A549 (cell line): Measurements from ENCODE around the gene GALNT12.

Experiments used
- BHLHE40 ChIP-seq: IDR thresholded peaks from 2 replicates; pipeline ENCODE4 v1.6.1; 2012; ENCODE audit warnings: low read depth, low read length, inconsistent platforms
- EP300 ChIP-seq, 2 experiments: fragments of >200 bp; sonication (Bioruptor Twin); formaldehyde crosslinking; IDR thresholded peaks; 2 replicates in 1 of 2; 3 replicates in 1 of 2; pipeline ENCODE4 v1.6.1; 2016 to 2017
- POLR2A ChIP-seq: IDR thresholded peaks from 2 replicates; pipeline ENCODE4 v1.6.1; 2012; ENCODE audit warnings: mild to moderate bottlenecking, low read length
- RAD21 ChIP-seq, 2 experiments: fragments of >200 bp in 1 of 2; sonication (Bioruptor Twin) in 1 of 2; formaldehyde crosslinking in 1 of 2; IDR thresholded peaks in 1 of 2; conservative IDR thresholded peaks in 1 of 2; 2 replicates in 1 of 2; 3 replicates in 1 of 2; pipeline ENCODE4 v1.6.1; 2012 to 2018; ENCODE audit warnings: inconsistent platforms in 1 of 2
- RARB ChIP-seq: fragments of 250-450 bp; sonication (Bioruptor Pico); IDR thresholded peaks from 2 replicates; pipeline ENCODE4 v1.8.0; 2021; ENCODE audit warnings: mild to moderate bottlenecking, moderate library complexity
- RFX5 ChIP-seq: fragments of 450-650 bp; IDR thresholded peaks from 2 replicates; pipeline ENCODE4 v1.7.1; 2014; ENCODE audit warnings: antibody characterized with exemption, mild to moderate bottlenecking, moderate library complexity
- SMC3 ChIP-seq: fragments of >200 bp; sonication (Bioruptor Twin); formaldehyde crosslinking; IDR thresholded peaks from 3 replicates; pipeline ENCODE4 v1.6.1; 2018; ENCODE audit warnings: inconsistent platforms
- TF ChIP-seq, protein P1 (sequence below): fragments of >200 bp; sonication (Bioruptor Twin); formaldehyde crosslinking; IDR thresholded peaks from 3 replicates; pipeline ENCODE4 v1.5.1; 2016
- TF ChIP-seq, protein P2 (sequence below): fragments of 200-600 bp; sonication (generic); IDR thresholded peaks from 2 replicates; pipeline ENCODE4 v1.6.1; 2016; ENCODE audit warnings: antibody characterized with exemption, mild to moderate bottlenecking, moderate library complexity
- TF ChIP-seq, protein P3 (sequence below): fragments of 150-350 bp; IDR thresholded peaks from 2 replicates; pipeline ENCODE4 v1.6.1; 2014; ENCODE audit warnings: low read depth, mild to moderate bottlenecking, low read length
- TF ChIP-seq, protein P4 (sequence below): IDR thresholded peaks from 2 replicates; pipeline ENCODE4 v1.6.1; 2012

DNA sequence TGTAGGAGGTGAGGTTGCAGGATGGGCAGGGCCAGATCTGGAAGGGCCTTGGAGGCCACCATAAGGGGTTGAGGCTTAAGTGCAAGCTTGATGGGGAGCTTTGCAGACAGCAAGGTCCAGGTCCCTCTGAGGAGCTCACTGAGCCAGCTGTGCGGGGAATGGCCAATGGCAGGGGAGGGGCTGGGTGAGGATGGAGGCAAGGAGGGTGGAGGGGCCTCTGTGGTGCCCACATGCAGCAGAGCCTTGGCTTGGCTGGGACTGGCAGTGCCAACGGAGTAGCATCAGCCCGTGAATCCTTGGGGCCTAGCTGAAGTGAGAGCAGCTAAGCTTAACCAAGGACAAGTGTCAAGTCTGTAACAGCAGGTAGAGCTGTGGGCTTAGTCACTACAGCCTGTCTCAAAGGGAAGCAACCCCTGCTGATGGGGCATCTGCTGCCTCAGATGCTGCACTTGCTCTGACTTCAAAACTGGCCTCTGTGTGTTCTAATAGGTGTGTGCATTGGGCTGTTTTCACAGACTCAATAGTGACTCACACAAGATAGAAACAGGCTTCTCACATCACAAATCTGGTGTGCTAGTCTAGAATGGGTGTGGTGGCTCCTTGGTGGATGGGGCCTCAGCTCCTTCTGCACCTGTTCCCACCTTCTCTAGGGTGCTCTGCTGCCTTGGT is 16.3 kb downstream of the GALNT12 start:
- TF ChIP-seq EP300 (IDR thresholded peaks at IDR 0.05) (no peak), RAD21 (conservative IDR thresholded peaks at IDR 0.05 in 1 of 2, IDR thresholded peaks at IDR 0.05 in 1 of 2) (no peak), BHLHE40 (no peak), POLR2A (no peak), RFX5 (no peak), RARB (CRISPR knock-in tag) (no peak), SMC3 (no peak)
- TF ChIP-seq, protein P1, sequence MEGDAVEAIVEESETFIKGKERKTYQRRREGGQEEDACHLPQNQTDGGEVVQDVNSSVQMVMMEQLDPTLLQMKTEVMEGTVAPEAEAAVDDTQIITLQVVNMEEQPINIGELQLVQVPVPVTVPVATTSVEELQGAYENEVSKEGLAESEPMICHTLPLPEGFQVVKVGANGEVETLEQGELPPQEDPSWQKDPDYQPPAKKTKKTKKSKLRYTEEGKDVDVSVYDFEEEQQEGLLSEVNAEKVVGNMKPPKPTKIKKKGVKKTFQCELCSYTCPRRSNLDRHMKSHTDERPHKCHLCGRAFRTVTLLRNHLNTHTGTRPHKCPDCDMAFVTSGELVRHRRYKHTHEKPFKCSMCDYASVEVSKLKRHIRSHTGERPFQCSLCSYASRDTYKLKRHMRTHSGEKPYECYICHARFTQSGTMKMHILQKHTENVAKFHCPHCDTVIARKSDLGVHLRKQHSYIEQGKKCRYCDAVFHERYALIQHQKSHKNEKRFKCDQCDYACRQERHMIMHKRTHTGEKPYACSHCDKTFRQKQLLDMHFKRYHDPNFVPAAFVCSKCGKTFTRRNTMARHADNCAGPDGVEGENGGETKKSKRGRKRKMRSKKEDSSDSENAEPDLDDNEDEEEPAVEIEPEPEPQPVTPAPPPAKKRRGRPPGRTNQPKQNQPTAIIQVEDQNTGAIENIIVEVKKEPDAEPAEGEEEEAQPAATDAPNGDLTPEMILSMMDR: no peak
- TF ChIP-seq, protein P2, sequence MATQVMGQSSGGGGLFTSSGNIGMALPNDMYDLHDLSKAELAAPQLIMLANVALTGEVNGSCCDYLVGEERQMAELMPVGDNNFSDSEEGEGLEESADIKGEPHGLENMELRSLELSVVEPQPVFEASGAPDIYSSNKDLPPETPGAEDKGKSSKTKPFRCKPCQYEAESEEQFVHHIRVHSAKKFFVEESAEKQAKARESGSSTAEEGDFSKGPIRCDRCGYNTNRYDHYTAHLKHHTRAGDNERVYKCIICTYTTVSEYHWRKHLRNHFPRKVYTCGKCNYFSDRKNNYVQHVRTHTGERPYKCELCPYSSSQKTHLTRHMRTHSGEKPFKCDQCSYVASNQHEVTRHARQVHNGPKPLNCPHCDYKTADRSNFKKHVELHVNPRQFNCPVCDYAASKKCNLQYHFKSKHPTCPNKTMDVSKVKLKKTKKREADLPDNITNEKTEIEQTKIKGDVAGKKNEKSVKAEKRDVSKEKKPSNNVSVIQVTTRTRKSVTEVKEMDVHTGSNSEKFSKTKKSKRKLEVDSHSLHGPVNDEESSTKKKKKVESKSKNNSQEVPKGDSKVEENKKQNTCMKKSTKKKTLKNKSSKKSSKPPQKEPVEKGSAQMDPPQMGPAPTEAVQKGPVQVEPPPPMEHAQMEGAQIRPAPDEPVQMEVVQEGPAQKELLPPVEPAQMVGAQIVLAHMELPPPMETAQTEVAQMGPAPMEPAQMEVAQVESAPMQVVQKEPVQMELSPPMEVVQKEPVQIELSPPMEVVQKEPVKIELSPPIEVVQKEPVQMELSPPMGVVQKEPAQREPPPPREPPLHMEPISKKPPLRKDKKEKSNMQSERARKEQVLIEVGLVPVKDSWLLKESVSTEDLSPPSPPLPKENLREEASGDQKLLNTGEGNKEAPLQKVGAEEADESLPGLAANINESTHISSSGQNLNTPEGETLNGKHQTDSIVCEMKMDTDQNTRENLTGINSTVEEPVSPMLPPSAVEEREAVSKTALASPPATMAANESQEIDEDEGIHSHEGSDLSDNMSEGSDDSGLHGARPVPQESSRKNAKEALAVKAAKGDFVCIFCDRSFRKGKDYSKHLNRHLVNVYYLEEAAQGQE: no peak
- TF ChIP-seq, protein P3, sequence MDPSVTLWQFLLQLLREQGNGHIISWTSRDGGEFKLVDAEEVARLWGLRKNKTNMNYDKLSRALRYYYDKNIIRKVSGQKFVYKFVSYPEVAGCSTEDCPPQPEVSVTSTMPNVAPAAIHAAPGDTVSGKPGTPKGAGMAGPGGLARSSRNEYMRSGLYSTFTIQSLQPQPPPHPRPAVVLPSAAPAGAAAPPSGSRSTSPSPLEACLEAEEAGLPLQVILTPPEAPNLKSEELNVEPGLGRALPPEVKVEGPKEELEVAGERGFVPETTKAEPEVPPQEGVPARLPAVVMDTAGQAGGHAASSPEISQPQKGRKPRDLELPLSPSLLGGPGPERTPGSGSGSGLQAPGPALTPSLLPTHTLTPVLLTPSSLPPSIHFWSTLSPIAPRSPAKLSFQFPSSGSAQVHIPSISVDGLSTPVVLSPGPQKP: no peak
- TF ChIP-seq, protein P4, sequence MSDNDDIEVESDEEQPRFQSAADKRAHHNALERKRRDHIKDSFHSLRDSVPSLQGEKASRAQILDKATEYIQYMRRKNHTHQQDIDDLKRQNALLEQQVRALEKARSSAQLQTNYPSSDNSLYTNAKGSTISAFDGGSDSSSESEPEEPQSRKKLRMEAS: no peak
